Fibroblast of skin of right quadriceps (primary cell): ENCODE data around the gene TYSND1.
"Not testable (repeated sequence)": the region's sequence is repeated elsewhere in the genome, so short reads cannot be mapped to it uniquely, and the experiment has no call there.

Experiments used
- DNase-seq: peaks from one replicate; pipeline ENCODE4 v3.0.0-alpha.2; 2013

The TYSND1 gene

DNA sequence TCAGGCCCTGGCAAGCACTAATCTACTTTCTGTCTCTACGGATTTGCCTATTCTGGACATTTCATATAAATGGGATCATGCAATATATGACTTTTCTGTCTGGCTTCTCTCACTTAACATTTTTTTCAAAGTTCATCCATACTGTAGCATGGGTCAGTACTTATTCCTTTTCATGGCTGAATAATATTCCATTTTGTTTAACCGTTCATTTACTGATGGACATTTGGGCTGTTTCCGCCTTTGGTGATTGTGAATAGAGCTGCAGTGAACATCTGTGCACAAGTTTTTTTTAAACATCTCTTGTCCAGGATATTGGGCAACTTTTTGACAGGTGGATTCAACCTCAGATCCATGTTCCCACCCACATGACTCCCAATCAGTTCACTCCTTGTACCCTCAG, 44.8 kb downstream of the TYSND1 start:
- no peak for DNase-seq

GRCh38 chr10:70101068-70101562, 45.4 kb downstream of the TYSND1 start:
- DNase-seq, result not testable (repeated sequence)

DNA sequence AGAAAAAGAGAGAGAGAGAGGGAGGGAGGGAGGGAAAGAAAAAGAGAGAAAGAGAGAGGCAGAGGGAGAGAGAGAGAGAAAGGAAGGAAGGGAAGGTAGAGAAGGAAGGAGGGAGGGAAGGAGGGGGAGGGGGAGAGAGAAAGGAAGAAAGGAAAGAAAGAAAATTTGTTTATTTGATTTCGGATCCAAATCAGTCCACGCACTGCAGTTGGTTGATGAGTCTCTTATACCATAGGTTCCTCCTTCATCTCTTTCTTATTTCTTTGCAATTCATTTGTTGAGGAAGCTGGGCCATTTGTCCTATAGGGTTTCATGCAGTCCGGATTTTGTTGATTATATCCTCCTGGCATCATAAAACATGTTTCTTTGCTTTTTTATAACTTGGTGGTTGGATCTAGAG, 48.2 kb downstream of the TYSND1 start:
- no peak for DNase-seq

DNA sequence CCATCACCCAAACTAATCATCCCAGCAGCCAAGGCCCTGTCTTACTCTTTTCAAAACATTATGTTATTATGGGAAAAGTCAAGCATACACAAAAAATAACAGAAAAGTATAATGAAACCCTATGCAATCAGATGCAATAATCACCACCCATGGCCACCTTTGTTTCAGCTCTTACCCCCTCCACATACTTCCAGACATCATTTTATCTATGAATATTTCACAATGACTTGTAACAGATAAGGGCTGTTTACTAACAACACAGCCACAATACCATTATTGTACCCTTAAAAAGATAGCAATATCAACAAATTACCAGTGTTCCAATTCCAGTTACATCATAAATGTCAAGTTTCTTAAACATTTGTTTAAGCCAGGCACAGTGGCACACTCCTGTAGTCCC, 49.0 kb downstream of the TYSND1 start:
- no peak for DNase-seq

DNA sequence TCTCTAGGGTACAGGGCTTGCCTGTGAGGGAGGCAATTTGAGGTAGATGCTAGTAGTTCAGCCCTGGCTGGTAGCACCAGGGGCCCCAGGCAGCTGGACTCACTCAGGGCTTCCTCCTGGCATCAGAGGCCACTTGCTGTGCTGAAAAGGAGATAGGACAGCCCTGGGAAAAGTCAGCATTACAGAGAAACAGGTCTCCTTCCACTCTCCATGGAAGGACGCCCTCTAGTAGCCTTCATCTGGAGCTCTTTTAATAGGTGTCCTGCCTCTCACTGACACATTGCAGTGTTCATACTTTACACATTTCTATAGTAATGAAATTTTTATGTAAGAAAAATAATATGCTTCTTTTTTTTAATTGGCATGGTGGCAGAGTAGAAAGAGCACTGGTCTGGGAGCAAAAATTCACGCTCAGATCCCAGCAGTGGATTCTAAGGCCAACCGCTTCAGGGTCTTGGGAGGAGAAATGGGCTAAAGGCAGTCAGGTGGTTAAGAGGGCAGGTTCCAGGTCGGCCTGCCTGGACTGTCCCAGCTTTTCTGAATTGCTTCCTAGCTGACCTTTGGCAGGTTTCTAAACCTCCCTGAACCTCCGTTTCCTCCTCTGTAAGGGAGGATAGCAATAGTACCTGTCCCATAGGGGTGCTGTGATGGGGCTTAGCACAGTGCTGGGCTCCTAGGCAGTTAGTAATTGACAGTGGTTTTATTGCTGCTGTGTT, 49.6 kb downstream of the TYSND1 start:
- no peak for DNase-seq

DNA sequence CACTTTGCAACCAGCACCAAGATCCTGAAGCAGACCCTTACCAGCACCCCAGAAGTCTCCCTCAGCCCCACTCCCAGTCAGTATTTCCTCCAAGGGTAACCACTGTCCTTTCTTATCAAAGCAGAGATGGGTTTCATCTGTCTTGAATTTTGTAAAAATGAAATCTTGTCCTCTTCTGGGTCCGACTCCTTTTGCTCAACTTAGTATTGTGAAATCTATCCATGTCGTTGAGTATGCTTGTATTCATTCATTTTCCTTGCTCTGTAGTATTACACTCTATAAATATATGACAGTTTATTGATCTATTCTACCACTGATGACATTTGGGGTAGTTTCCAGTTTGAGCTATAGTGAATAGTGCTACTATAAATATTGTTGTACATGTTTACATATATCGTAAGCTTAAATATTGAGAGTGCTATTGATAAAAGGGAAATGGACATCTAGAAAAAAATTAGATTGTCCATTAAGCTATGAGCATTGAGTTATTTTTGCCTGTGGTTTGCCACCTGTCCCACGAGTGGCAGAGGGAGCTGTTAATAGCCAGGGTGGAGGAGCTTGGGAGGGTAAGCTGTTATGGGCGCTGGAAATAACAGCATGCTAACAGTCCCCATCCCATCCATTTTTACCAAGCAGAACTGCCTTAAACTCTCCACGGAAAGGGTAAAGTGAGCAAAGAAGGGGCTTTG, 50.3 kb downstream of the TYSND1 start:
- no peak for DNase-seq

DNA sequence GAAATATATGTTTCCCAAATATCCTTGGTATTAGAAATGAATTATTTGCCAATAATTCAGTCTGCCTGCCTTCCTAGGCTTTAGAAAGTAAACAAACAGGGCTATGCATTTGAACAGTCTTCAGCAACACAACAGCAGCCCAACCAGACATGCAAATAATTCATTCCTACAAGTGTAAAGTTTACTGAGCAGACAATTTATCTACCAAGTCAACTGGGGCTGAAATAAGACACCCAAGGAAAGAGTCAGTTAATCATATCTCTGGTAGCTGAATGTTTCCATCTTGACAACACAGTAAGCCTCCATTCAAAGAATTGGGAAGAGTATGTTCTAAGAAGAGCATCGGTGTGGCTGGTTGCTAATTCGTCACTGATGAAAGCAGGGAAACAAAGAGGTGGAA, 52.2 kb downstream of the TYSND1 start:
- no peak for DNase-seq

DNA sequence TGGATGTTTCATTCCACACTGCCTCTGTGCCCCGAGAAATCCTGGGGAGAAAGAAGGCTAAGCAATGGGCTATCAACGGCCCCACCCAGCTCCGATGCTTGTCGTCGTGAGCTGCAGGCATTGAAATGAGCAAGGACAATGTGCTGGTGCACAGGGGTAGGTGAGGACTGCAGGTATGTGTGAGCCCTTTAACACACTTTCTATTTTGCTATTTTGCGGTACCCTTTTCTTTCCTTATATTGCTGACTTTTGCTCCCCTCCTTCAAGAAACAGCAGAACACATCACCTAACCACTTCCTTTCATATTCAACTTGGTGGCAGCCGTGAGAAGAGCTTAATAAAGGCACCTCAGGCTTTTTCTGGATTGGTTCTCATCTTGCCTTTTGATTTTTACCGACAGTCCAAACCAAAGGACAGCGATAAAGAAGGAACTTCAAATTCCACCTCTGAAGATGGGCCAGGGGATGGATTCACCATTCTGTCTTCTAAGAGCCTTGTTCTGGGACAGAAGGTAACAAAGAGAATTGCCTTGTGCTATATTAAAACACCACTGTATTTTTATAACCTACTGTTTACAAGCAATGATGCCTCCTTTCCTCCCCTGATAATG, 53.1 kb downstream of the TYSND1 start:
- no peak for DNase-seq

DNA sequence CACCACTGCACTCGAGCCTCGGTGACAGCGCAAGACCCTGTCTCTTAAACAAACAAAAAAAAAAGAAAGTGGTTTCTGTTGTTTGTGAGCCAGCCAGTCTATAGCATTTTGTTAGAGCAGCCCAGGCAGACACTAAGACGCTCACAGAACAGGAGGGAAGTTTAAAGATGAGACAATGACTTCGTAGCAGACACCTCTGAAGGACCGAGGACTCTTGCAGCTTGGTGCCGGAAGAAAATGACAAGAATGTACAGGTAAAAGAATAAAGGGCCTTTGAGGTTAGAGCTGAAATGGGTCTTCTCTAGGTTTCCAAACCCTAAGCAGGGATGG, 54.1 kb downstream of the TYSND1 start:
- DNase-seq, result no peak

GRCh38 chr10:70090951-70091350, 55.5 kb downstream of the TYSND1 start:
- no peak for DNase-seq

DNA sequence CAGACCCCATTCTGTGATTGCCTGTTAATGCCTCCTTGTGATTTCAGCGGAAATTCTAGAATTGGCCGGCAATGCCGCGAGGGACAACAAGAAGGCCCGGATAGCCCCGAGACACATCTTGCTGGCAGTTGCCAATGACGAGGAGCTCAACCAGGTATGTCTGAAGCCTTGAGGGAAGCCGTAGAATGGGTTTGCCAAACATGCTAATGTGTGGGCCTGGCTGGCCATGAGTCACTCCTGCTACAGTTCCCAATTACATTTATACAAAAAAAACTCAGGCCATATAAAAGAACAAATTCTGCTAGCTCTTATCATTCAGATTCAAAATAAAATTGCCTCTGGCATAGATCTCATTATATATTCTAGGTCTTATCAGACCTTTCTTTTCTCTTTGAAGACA, 56.5 kb downstream of the TYSND1 start:
- DNase-seq, result no peak

DNA sequence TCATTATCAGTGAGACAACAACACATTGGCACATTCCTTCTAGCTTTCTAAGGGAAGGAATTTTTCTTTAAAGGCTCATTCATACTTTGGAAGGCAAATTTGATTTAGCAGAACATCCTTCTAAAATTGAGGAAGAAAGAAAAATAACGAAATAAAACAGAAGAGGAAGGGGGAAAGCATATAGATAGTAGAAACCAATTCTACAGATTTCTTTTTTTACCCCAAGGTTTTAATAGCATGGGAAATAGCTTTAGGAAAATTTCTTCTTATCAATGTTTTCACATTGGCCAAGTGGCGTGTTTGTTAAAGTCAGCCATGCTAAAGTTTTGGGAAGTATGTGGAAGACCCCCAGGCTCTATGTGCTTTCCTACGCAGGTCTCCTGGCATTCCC, 58.2 kb downstream of the TYSND1 start:
- DNase-seq, result no peak
